Measurements from ENCODE around the gene MX2.
"Not testable (repeated sequence)": the region's sequence is repeated elsewhere in the genome, so short reads cannot be mapped to it uniquely, and the experiment has no call there.

MX2 gene
- total RNA-seq, result 20.5 to 866 (median 49.7) reads per million in 17 experiments

- peak; percentile 87 to 94 (median 90) for DNase-seq
Observed at GRCh38 chr21:41361786-41362604, at the start of gene MX2. TSS of gene MX2 (plus strand) at chr21:41362027. CDS start at chr21:41376907, 14,880 bp downstream.

- DNase-seq, result not testable (repeated sequence)
Observed at GRCh38 chr21:41313285-41314164, 48.3 kb upstream of the MX2 start.

- no peak for DNase-seq
Observed at GRCh38 chr21:41315726-41316125, 46.1 kb upstream of the MX2 start.

- DNase-seq, result peak in 1 of 4 experiments; percentile 8
Observed at GRCh38 chr21:41316200-41317062, 45.4 kb upstream of the MX2 start, which contains the start of gene FAM3B. TSS of gene FAM3B (plus strand) at chr21:41316801. CDS start at chr21:41316880, 79 bp downstream.

- no peak for DNase-seq
Observed at GRCh38 chr21:41317063-41317392, 44.8 kb upstream of the MX2 start.

GRCh38 chr21:41317458-41317857 lies 44.4 kb upstream of the MX2 start:
- DNase-seq, result peak in 2 of 4 experiments; percentile 14 to 15

GRCh38 chr21:41318218-41318617 lies 43.6 kb upstream of the MX2 start:
- DNase-seq, result no peak

- no peak for DNase-seq
Observed at GRCh38 chr21:41319273-41319672, 42.6 kb upstream of the MX2 start.

- DNase-seq, result no peak
Observed at GRCh38 chr21:41321211-41321907, 40.5 kb upstream of the MX2 start.

GRCh38 chr21:41321908-41322495 lies 39.8 kb upstream of the MX2 start:
- DNase-seq, result no peak

GRCh38 chr21:41322496-41323382 lies 39.1 kb upstream of the MX2 start:
- DNase-seq, result no peak

- DNase-seq, result no peak
Observed at GRCh38 chr21:41325138-41325912, 36.5 kb upstream of the MX2 start.

- no peak for DNase-seq
Observed at GRCh38 chr21:41326414-41327080, 35.3 kb upstream of the MX2 start.

GRCh38 chr21:41327753-41328152 lies 34.1 kb upstream of the MX2 start:
- DNase-seq, result no peak

GRCh38 chr21:41328660-41329607 lies 32.9 kb upstream of the MX2 start:
- DNase-seq, result no peak

GRCh38 chr21:41333752-41334151 lies 28.1 kb upstream of the MX2 start:
- no peak for DNase-seq

- DNase-seq, result no peak
Observed at GRCh38 chr21:41337515-41337914, 24.3 kb upstream of the MX2 start.

- DNase-seq, result no peak
Observed at GRCh38 chr21:41338455-41338854, 23.4 kb upstream of the MX2 start.

All from suppressor macrophage (primary cell).